ENCODE measurements around the gene MEGF11. TPM values are rescaled to one million over a fixed set of nuclear protein-coding genes. Genes with fewer than 3 reads are reported as not detected.

Gene MEGF11
- polyA plus RNA-seq, 1 of the 3 experiments (the other 2 are of a cell fraction), result not detected

DNA sequence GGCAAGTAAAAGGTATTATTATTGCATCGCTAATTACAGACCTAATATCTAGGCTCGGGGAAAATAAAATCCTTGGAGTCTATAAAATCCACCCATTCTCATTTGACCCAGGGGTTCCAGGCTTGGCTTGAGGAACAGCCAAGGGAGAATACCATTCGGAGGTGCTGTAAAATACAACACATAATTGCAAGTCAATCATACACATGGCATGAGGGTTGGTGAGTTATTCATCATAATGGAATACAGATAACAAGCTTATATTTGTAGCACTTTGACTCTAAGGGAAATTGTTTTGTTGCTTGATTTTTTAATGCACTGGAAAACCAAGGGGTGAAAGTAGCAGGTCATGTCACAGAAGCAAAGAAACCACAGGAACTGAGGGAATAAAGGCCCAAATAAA, 23.0 kb upstream of the MEGF11 start:
- Histone ChIP-seq H3K9me3 (no peaks in the 10 kb centered on the region), H3K4me3 (ENCODE audit: low read depth in 2 of 2, low read length in 1 of 2) (no peak overlapping the region), H4K20me1 (ENCODE audit: insufficient read depth) (no peaks in the 10 kb centered on the region), H3K4me2 (no peak overlapping the region), H3K9me2 (no peaks in the 10 kb centered on the region), H3F3A (replicated peaks; ENCODE audit: insufficient read depth) (no peaks in the 10 kb centered on the region), H3K9ac (no peak overlapping the region), H3K36me3 (replicated peaks in 1 of 2; ENCODE audit: control insufficient read depth in 1 of 2, insufficient read depth in 2 of 2, low read length in 1 of 2) (no peaks in the 10 kb centered on the region), H3K79me2 (ENCODE audit: insufficient read depth) (no peaks in the 10 kb centered on the region), H3K27me3 (ENCODE audit: insufficient read depth) (no peaks in the 10 kb centered on the region; the same call in 1 of the 2 replicates), H3K4me1 (ENCODE audit: control insufficient read depth in 1 of 2, insufficient read depth in 2 of 2, low read depth in 1 of 2, low read length in 1 of 2) (no peaks in the 10 kb centered on the region), H3K27ac (ENCODE audit: low read depth in 2 of 2, low read length in 1 of 2) (no peak overlapping the region), H2AFZ (ENCODE audit: low read depth) (no peak overlapping the region)
- no peak for TF ChIP-seq NFIC (IDR thresholded peaks at IDR 0.05; ENCODE audit: borderline replicate concordance)
- no peak for TF ChIP-seq CHD2 (IDR thresholded peaks at IDR 0.05; ENCODE audit: low read length, partially characterized antibody)
- no peak for TF ChIP-seq GATA2 (CRISPR knock-in tag; IDR thresholded peaks at IDR 0.05)
- TF ChIP-seq MXI1 (IDR thresholded peaks at IDR 0.05; ENCODE audit: low read depth, low read length), result no peak
- no peak for TF ChIP-seq RXRA (IDR thresholded peaks at IDR 0.05; ENCODE audit: borderline replicate concordance, low read depth)
- TF ChIP-seq POLR2AphosphoS5 (IDR thresholded peaks at IDR 0.05; ENCODE audit: low read depth, low read length), result no peak
- TF ChIP-seq, protein P1, sequence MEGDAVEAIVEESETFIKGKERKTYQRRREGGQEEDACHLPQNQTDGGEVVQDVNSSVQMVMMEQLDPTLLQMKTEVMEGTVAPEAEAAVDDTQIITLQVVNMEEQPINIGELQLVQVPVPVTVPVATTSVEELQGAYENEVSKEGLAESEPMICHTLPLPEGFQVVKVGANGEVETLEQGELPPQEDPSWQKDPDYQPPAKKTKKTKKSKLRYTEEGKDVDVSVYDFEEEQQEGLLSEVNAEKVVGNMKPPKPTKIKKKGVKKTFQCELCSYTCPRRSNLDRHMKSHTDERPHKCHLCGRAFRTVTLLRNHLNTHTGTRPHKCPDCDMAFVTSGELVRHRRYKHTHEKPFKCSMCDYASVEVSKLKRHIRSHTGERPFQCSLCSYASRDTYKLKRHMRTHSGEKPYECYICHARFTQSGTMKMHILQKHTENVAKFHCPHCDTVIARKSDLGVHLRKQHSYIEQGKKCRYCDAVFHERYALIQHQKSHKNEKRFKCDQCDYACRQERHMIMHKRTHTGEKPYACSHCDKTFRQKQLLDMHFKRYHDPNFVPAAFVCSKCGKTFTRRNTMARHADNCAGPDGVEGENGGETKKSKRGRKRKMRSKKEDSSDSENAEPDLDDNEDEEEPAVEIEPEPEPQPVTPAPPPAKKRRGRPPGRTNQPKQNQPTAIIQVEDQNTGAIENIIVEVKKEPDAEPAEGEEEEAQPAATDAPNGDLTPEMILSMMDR (IDR thresholded peaks at IDR 0.05), result no peak
- TF ChIP-seq, protein P2, sequence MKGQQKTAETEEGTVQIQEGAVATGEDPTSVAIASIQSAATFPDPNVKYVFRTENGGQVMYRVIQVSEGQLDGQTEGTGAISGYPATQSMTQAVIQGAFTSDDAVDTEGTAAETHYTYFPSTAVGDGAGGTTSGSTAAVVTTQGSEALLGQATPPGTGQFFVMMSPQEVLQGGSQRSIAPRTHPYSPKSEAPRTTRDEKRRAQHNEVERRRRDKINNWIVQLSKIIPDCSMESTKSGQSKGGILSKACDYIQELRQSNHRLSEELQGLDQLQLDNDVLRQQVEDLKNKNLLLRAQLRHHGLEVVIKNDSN (IDR thresholded peaks at IDR 0.05; ENCODE audit: borderline replicate concordance, low read depth), result no peak
- no peak for TF ChIP-seq EP300 (IDR thresholded peaks at IDR 0.05; ENCODE audit: borderline replicate concordance in 1 of 2, low read depth in 1 of 2, low read length in 1 of 2)
- TF ChIP-seq ELF1 (IDR thresholded peaks at IDR 0.05), result no peak
- TF ChIP-seq, protein P3, sequence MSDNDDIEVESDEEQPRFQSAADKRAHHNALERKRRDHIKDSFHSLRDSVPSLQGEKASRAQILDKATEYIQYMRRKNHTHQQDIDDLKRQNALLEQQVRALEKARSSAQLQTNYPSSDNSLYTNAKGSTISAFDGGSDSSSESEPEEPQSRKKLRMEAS (IDR thresholded peaks at IDR 0.05; ENCODE audit: low read depth), result no peak
- TF ChIP-seq, protein P4, sequence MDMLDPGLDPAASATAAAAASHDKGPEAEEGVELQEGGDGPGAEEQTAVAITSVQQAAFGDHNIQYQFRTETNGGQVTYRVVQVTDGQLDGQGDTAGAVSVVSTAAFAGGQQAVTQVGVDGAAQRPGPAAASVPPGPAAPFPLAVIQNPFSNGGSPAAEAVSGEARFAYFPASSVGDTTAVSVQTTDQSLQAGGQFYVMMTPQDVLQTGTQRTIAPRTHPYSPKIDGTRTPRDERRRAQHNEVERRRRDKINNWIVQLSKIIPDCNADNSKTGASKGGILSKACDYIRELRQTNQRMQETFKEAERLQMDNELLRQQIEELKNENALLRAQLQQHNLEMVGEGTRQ (IDR thresholded peaks at IDR 0.05; ENCODE audit: borderline replicate concordance, low read depth, low read length), result no peak
- no peak for TF ChIP-seq FOXM1 (IDR thresholded peaks at IDR 0.05; ENCODE audit: low read depth)
- no peak for TF ChIP-seq JUND (IDR thresholded peaks at IDR 0.05)
- ChIA-PET CTCF (interaction anchor here (1.9 kb wide), 1 partner anchor 11 kb away, joined by 7 read pairs; no protein-coding TSS in a partner anchor), POLR2A (no interaction called here)
- no peak for DNase-seq
- 77% methylated on average over 3 of the region's 3 CpGs for WGBS (ENCODE audit: low lambda C conversion rate)

DNA sequence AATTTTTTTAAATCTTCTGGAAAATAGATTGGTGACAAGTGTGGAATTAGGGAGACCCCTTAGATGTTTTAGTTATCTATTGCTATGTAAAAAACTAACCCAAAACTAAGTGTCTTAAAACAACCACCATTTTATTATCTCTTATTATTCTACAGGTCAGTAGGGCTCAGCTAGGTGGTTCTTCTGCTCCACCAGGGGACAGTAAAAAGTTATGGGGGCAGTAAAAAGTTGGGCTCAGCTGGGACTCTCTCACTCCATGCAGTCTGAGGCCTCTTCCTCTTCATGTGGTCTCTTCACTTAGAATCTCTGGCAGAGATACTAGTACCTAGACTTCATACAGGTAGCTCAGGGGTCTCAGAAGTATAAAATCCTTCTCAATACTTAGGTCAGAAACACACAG, 21.8 kb upstream of the MEGF11 start:
- Histone ChIP-seq H3K9ac (no peak overlapping the region), H4K20me1 (ENCODE audit: insufficient read depth) (no peaks in the 10 kb centered on the region), H3K79me2 (ENCODE audit: insufficient read depth) (no peaks in the 10 kb centered on the region), H3K9me3 (no peaks in the 10 kb centered on the region), H3K27me3 (ENCODE audit: insufficient read depth) (no peaks in the 10 kb centered on the region), H3K36me3 (replicated peaks in 1 of 2; ENCODE audit: control insufficient read depth in 1 of 2, insufficient read depth in 2 of 2, low read length in 1 of 2) (no peaks in the 10 kb centered on the region), H3K4me1 (ENCODE audit: control insufficient read depth in 1 of 2, insufficient read depth in 2 of 2, low read depth in 1 of 2, low read length in 1 of 2) (no peaks in the 10 kb centered on the region), H3K4me2 (no peak overlapping the region), H3K27ac (ENCODE audit: low read depth in 2 of 2, low read length in 1 of 2) (no peak overlapping the region), H3K4me3 (ENCODE audit: low read depth in 2 of 2, low read length in 1 of 2) (no peak overlapping the region), H2AFZ (ENCODE audit: low read depth) (no peak overlapping the region), H3K9me2 (no peaks in the 10 kb centered on the region), H3F3A (replicated peaks; ENCODE audit: insufficient read depth) (no peaks in the 10 kb centered on the region)
- CTCF ChIA-PET, result interaction anchor here (0.7 to 1.9 kb wide), 3 partner anchors 10 to 24 kb away, joined by 3 to 7 read pairs (median 5); no protein-coding TSS in a partner anchor
- no peak for DNase-seq
- POLR2A ChIA-PET, result no interaction called here
- no peak for TF ChIP-seq NRF1 (IDR thresholded peaks at IDR 0.05; ENCODE audit: low read depth, low read length)
- TF ChIP-seq RAD21 (IDR thresholded peaks at IDR 0.05; ENCODE audit: low read length), result no peak
- no peak for TF ChIP-seq NFIC (IDR thresholded peaks at IDR 0.05; ENCODE audit: borderline replicate concordance)
- no peak for TF ChIP-seq RXRA (IDR thresholded peaks at IDR 0.05; ENCODE audit: borderline replicate concordance, low read depth)
- TF ChIP-seq TAF1 (IDR thresholded peaks at IDR 0.05; ENCODE audit: borderline replicate concordance, low read depth, low read length), result no peak
- no peak for TF ChIP-seq RFX5 (IDR thresholded peaks at IDR 0.05; ENCODE audit: low read length)
